Astrocyte (in vitro differentiated cells and primary cell): Measurements from ENCODE around the gene CARD9.

Source experiments
- EZH2 ChIP-seq: IDR thresholded peaks from 2 replicates; pipeline ENCODE4 v1.6.1; 2012; ENCODE audit warnings: mild to moderate bottlenecking, low read length, inconsistent platforms; ENCODE audit not compliant: insufficient read depth
- TF ChIP-seq, protein P1 (sequence below): IDR thresholded peaks from 2 replicates; pipeline ENCODE4 v1.5.1; 2011; ENCODE audit warnings: low read depth, mild to moderate bottlenecking, inconsistent platforms, low read length, moderate library complexity; ENCODE audit not compliant: insufficient read depth

- TF ChIP-seq, protein P1, sequence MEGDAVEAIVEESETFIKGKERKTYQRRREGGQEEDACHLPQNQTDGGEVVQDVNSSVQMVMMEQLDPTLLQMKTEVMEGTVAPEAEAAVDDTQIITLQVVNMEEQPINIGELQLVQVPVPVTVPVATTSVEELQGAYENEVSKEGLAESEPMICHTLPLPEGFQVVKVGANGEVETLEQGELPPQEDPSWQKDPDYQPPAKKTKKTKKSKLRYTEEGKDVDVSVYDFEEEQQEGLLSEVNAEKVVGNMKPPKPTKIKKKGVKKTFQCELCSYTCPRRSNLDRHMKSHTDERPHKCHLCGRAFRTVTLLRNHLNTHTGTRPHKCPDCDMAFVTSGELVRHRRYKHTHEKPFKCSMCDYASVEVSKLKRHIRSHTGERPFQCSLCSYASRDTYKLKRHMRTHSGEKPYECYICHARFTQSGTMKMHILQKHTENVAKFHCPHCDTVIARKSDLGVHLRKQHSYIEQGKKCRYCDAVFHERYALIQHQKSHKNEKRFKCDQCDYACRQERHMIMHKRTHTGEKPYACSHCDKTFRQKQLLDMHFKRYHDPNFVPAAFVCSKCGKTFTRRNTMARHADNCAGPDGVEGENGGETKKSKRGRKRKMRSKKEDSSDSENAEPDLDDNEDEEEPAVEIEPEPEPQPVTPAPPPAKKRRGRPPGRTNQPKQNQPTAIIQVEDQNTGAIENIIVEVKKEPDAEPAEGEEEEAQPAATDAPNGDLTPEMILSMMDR = no peak
- TF ChIP-seq EZH2 = no peak
These were observed 11.6 kb downstream of the CARD9 start for GRCh38 chr9:136361754-136362449.
